HG03521 (cell line): ENCODE results near the gene MUC20.
"Not testable (repeated sequence)": the region's sequence is repeated elsewhere in the genome, so short reads cannot be mapped to it uniquely, and the experiment has no call there.

Experiments used
- ATAC-seq: cut with Tn5 transposase; IDR thresholded peaks from one replicate; pipeline ENCODE4 v1.9.1; 2021; ENCODE audit warnings: mild to moderate bottlenecking, moderate library complexity; ENCODE audit not compliant: unreplicated experiment

Gene MUC20

GRCh38 chr3:195709676-195710085 lies 11.1 kb upstream of the MUC20 start:
- ATAC-seq: no peak

GRCh38 chr3:195710126-195710905 lies 10.5 kb upstream of the MUC20 start:
- ATAC-seq: not testable (repeated sequence)

GRCh38 chr3:195711091-195711812 lies 9.5 kb upstream of the MUC20 start:
- ATAC-seq: not testable (repeated sequence)

GRCh38 chr3:195711813-195712534 lies 8.8 kb upstream of the MUC20 start:
- no peak for ATAC-seq

- not testable (repeated sequence) for ATAC-seq
These were observed 8.3 kb upstream of the MUC20 start for GRCh38 chr3:195712535-195712910.

- not testable (repeated sequence) for ATAC-seq
These were observed 7.6 kb upstream of the MUC20 start for GRCh38 chr3:195713150-195713549.

GRCh38 chr3:195714380-195715011 lies 6.3 kb upstream of the MUC20 start:
- ATAC-seq: no peak

GRCh38 chr3:195715134-195715533 lies 5.6 kb upstream of the MUC20 start:
- ATAC-seq: no peak

- no peak for ATAC-seq
These were observed 5.1 kb upstream of the MUC20 start for GRCh38 chr3:195715583-195716266.

GRCh38 chr3:195717416-195717815 lies 3.4 kb upstream of the MUC20 start:
- no peak for ATAC-seq

GRCh38 chr3:195717852-195718476 lies 2.8 kb upstream of the MUC20 start:
- no peak for ATAC-seq

GRCh38 chr3:195718477-195718984 lies 2.2 kb upstream of the MUC20 start:
- no peak for ATAC-seq

GRCh38 chr3:195719514-195720254 lies 1.1 kb upstream of the MUC20 start:
- not testable (repeated sequence) for ATAC-seq

GRCh38 chr3:195722139-195722995 lies 1.6 kb downstream of the MUC20 start:
- ATAC-seq: not testable (repeated sequence)

- not testable (repeated sequence) for ATAC-seq
These were observed 2.2 kb downstream of the MUC20 start for GRCh38 chr3:195722996-195723345.

GRCh38 chr3:195724363-195724762 lies 3.6 kb downstream of the MUC20 start:
- ATAC-seq: not testable (repeated sequence)

GRCh38 chr3:195725916-195726740 lies 5.3 kb downstream of the MUC20 start:
- ATAC-seq: not testable (repeated sequence)
